ENCODE measurements around the gene BEAN1.

BEAN1 gene

DNA sequence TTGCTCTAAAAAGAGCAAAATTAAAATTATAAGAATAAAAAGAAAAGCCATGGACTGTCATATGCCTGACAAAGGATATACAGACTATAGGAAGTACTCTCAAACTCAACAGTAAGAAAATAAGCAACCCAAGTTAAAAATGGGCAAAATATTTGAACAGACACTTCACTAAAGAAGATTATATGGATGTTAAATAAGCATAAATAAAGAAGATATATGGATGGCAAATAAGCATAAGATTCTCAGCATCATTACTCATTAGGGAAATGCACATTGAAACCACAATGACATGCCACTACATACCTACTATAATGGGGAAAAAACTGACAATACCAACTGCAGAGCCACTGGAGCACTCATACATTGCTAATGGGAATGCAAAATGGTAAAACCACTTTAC is 14.9 kb upstream of the BEAN1 start:
- H3K4me3 ChIP-seq (ENCODE audit: low read depth, low read length) = no peak overlapping the region
- TF ChIP-seq, protein P1, sequence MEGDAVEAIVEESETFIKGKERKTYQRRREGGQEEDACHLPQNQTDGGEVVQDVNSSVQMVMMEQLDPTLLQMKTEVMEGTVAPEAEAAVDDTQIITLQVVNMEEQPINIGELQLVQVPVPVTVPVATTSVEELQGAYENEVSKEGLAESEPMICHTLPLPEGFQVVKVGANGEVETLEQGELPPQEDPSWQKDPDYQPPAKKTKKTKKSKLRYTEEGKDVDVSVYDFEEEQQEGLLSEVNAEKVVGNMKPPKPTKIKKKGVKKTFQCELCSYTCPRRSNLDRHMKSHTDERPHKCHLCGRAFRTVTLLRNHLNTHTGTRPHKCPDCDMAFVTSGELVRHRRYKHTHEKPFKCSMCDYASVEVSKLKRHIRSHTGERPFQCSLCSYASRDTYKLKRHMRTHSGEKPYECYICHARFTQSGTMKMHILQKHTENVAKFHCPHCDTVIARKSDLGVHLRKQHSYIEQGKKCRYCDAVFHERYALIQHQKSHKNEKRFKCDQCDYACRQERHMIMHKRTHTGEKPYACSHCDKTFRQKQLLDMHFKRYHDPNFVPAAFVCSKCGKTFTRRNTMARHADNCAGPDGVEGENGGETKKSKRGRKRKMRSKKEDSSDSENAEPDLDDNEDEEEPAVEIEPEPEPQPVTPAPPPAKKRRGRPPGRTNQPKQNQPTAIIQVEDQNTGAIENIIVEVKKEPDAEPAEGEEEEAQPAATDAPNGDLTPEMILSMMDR (IDR thresholded peaks at IDR 0.05; ENCODE audit: borderline replicate concordance, insufficient read depth, low read depth, low read length) = no peak

DNA sequence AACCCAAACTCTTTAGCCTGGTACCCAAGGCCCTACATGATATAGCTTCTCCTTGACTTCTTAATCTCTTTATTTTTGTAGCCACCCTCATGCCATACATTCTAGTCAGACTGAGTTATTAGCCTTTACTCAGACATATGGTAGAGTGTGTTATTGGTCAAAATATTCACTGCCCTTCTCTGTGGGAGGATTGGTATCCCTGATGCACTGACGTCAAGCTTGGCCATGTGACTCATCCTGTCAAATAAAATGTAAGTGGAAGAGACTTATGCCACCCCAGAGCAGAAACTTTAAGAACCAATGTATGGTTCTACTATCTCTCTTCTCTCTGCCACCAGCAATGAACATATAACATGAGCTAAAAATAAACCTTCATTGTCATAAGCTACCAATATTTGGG is 12.2 kb upstream of the BEAN1 start:
- no peak overlapping the region for H3K4me3 ChIP-seq (ENCODE audit: low read depth, low read length)
- TF ChIP-seq, protein P1 (IDR thresholded peaks at IDR 0.05; ENCODE audit: borderline replicate concordance, insufficient read depth, low read depth, low read length) = no peak

DNA sequence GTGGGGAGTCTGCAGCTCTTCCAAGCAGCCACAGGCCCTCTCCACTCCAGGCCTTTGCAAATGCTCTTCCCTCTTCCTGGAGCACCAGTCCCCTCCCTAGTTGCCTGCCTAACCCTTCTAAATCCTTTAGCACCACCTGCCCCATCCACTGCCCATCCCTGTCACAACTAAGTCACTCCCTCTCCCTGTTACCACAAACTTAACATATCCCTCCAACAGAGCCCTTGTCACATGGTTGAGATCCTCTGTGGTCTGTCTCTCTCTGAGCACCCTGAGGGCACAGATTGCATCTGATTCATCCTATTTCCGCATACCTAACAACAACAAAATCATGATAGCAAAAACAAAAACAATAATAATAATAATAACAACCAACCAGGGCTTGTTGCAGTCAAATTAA is 11.0 kb upstream of the BEAN1 start:
- TF ChIP-seq, protein P1 (IDR thresholded peaks at IDR 0.05; ENCODE audit: borderline replicate concordance, insufficient read depth, low read depth, low read length) = no peak
- H3K4me3 ChIP-seq (ENCODE audit: low read depth, low read length) = no peak overlapping the region

DNA sequence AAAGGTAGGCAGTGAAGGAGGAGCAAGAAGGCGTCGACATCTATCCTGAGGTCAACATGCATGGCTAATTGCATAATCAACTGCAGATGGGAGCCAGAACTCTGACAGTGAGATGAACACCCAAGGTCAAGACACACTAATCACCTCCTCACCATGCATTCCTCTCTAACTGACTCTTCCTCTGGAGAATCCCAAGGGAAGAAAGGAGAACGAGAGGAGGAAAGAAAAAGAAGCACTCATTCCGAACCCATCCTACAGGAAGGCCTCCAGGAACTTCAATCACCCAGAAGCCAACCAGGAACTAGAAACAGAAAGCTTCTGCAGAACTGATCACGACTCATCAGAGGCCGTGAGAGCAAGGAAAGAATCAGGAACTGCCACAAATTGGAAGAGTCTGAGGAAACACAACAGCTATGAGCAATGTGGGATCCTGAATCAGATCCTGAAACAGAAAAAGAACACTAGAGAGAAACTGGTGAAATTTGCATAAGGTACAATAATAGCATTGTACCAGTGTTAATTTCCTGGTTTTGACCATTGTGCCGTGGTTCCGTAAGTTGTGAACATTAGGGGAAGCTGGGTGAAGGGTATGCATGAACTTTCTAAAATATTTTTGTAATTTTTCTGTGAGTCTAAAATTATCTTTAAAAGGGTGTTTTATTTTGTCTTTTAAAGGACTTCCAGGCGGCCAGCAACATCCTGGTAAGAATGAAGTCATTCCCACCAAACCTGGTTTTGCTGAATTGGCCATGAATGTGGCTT is 10.0 kb upstream of the BEAN1 start:
- TF ChIP-seq, protein P1 (IDR thresholded peaks at IDR 0.05; ENCODE audit: borderline replicate concordance, insufficient read depth, low read depth, low read length) = no peak
- H3K4me3 ChIP-seq (ENCODE audit: low read depth, low read length) = no peak overlapping the region

DNA sequence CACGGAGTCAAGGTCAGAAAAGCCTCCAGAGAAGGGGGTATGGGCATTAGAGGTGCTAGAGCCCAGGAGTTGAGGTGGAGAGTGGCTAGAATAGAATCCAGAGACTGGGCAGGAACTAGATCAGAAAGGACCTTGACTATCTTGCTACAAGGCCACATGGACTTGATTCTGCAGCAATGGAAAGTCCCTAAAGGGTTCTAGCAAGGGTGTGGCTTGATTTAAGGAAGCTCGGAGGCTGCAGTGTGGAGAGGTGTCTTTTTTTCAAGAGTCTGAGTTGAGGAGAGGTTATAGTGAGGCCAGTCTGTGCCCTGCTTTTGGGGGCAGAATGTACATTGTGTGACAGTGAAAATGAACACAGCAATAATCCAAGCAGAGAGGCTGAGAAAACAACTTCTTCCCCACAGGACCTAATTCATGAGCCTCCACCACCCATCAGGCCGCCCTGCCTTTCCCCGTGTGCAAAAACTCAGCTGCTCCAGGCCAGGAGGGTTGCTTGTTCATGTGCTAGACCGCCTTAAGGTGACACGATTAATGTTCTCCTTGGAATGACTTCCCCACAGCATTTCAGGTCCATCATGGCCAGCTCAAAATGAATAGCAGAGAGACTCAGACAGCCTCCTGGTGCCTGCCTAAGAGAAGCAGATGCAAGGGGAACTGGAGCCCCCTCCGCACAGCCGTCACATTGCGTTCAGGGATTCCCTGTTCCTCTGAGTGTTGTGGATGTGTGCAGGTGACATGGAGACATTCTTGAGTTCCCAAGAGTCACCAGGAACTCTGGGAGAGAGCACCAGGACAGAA is 8.7 kb upstream of the BEAN1 start:
- TF ChIP-seq, protein P1 (IDR thresholded peaks at IDR 0.05; ENCODE audit: borderline replicate concordance, insufficient read depth, low read depth, low read length) = no peak
- H3K4me3 ChIP-seq (ENCODE audit: low read depth, low read length) = no peak overlapping the region

DNA sequence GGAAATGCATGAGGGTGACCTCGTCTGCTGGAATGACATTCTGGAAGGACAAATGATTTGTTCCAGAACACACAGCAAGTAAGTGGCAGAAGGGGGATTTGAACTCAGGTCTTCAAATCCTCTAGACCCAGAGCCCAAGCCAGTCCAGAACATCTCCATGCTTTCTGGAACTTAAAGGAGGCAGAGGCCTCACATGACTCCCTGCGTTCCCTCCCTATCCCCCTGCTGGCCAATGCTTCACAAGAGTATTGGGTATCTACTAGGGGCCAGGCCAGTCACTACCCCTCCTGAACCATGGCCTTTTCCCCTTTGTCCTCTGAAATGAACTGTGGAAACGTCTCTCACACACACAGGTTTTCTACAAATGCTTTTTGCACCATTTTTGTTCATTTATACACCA is 7.6 kb upstream of the BEAN1 start:
- TF ChIP-seq, protein P1 (IDR thresholded peaks at IDR 0.05; ENCODE audit: borderline replicate concordance, insufficient read depth, low read depth, low read length) = no peak
- H3K4me3 ChIP-seq (ENCODE audit: low read depth, low read length) = no peak overlapping the region
